Measurements from ENCODE around the gene BRIX1.

BRIX1 gene

DNA sequence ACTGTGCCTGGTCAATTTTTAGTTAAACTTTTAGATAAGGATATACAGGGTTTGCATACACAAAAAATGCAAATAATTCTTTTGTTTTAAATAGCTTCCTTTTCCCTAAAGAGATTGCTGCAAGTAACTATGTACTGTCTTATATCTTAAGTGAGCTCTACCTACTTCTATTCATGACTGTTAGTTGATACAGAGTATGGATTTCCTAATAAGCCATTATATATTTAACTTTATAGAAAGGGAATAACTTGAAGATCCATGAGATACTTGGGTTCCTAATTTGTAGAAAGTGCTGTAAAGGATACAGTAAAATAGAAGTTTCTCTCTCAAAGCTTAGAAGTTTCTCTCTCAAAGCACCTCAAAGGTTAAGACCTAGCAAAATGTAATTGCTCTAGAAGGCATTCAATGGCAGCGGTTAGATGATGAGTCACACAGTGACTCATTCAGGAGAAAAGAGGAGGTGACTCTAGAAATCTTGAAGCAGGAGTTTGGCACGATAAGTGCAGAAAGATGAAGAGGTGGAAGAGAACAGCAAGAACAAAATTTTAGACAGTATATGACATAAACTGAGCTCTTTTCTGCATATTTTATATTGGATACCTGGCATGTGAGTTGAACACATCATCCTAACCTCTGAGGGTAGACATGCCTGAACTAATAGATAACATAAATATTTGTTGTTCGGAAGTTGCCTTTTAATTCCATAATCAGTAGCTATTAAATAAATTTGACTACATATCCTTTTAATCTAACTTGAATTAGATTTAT lies 8.4 kb downstream of the BRIX1 start:
- ChIA-PET CTCF (interaction anchor here (1.0 kb wide), 1 partner anchor 21 kb away, joined by 3 read pairs; no protein-coding TSS in a partner anchor), POLR2A (interaction anchor here (2.3 kb wide), 1 partner anchor 9 kb away, joined by 19 read pairs; the partner anchor contains the start of genes BRIX1 and RAD1)
- no peak for DNase-seq (ENCODE audit: extremely low spot score)
- TF ChIP-seq ARNT (IDR thresholded peaks at IDR 0.05), result no peak
- no peak for TF ChIP-seq FOXK2 (IDR thresholded peaks at IDR 0.05)
- no peak for TF ChIP-seq SUZ12 (IDR thresholded peaks at IDR 0.05)
- no peak for TF ChIP-seq ZNF384 (IDR thresholded peaks at IDR 0.05)
- TF ChIP-seq PKNOX1 (IDR thresholded peaks at IDR 0.05), result no peak
- TF ChIP-seq TARDBP (IDR thresholded peaks at IDR 0.05), result no peak
- TF ChIP-seq FOXA1 (IDR thresholded peaks at IDR 0.05), result no peak
- no peak for TF ChIP-seq HDGF (IDR thresholded peaks at IDR 0.05; ENCODE audit: borderline replicate concordance)
- TF ChIP-seq L3MBTL2 (conservative IDR thresholded peaks at IDR 0.05), result no peak
- TF ChIP-seq LEF1 (IDR thresholded peaks at IDR 0.05; ENCODE audit: borderline replicate concordance), result no peak
- no peak for TF ChIP-seq BHLHE40 (IDR thresholded peaks at IDR 0.05; ENCODE audit: borderline replicate concordance)
- no peak for TF ChIP-seq SP1 (IDR thresholded peaks at IDR 0.05)
- TF ChIP-seq FOXM1 (IDR thresholded peaks at IDR 0.05; ENCODE audit: borderline replicate concordance), result no peak
- no peak for TF ChIP-seq NFRKB (IDR thresholded peaks at IDR 0.05)

DNA sequence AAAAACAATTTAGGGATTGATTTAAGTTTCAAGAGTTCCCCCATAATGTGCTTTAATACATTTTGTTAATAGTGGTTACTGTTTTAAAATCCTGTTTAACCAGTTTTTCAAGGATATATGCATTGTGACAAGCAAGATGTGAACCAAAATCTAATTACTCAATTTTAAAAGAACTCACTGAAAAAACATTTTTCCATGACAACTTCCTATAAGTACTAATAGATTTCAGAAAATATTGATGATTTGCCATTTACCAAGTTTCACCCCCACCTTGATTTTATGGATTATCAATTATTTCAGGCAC lies 8.9 kb downstream of the BRIX1 start:
- no peak for DNase-seq (ENCODE audit: extremely low spot score)
- POLR2A ChIA-PET, result interaction anchor here (2.3 kb wide), 1 partner anchor 9 kb away, joined by 19 read pairs; the partner anchor contains the start of genes BRIX1 and RAD1
- TF ChIP-seq SP1 (IDR thresholded peaks at IDR 0.05) (no peak), BHLHE40 (IDR thresholded peaks at IDR 0.05; ENCODE audit: borderline replicate concordance) (no peak), ARNT (IDR thresholded peaks at IDR 0.05) (no peak), CTBP1 (IDR thresholded peaks at IDR 0.05; ENCODE audit: borderline replicate concordance) (no peak), PKNOX1 (IDR thresholded peaks at IDR 0.05) (no peak), NFRKB (IDR thresholded peaks at IDR 0.05) (no peak), TARDBP (IDR thresholded peaks at IDR 0.05) (no peak), ZNF384 (IDR thresholded peaks at IDR 0.05) (no peak), HDGF (IDR thresholded peaks at IDR 0.05; ENCODE audit: borderline replicate concordance) (no peak), ELF4 (IDR thresholded peaks at IDR 0.05) (no peak), FOXA1 (IDR thresholded peaks at IDR 0.05) (no peak), FOXM1 (IDR thresholded peaks at IDR 0.05; ENCODE audit: borderline replicate concordance) (no peak)
- CTCF ChIA-PET, result no interaction called here

DNA sequence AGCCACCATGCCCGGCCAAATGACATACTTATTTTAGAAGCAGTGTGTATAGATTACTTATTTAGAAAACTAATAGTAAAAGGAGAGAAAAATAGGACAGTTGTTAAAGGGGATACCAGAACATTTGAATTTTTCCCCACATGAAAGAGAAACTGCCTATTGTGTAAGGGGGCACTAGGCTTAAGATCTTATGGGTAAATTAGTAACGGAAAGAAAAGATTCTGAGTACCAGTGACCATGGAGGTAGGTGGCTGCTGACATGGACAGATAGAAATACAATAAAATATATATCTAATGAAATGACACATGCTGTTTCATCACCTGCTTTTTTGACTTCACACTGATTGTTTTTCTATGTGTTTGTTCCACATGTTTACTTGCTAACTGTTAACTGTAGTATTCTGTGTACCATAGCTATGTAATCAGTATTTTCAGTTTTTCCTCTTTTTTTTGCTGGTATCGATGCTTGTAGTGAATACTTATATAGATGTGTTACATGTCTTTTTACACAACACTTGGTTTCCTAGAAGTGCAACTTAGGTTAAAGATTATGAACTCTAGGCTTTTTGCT lies 10.9 kb downstream of the BRIX1 start:
- no peak for TF ChIP-seq FOXK2 (IDR thresholded peaks at IDR 0.05)
- ChIA-PET POLR2A (interaction anchor here (1.3 kb wide), 1 partner anchor 10 kb away, joined by 3 read pairs; the partner anchor contains the start of gene BRIX1), CTCF (no interaction called here)

DNA sequence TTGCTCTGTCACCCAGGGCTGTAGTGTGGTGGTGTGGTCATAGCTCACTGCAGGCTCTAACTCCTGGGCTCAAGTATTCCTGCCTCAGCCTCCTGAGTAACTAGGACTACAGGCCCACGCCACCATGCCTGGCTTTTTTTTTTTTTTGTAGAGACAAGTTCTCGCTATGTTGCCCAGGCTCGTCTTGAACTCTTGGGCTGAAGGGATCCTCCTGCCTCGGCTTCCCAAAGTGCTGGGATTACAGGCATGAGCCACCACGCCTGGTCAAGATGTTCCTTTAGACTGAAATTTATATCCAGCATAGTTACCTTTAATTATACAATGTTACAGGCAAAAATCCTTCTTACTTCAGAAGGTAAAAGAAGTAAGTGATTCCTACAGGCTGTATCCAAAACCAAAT lies 12.3 kb downstream of the BRIX1 start:
- TF ChIP-seq LEF1 (IDR thresholded peaks at IDR 0.05; ENCODE audit: borderline replicate concordance) (no peak), SUZ12 (IDR thresholded peaks at IDR 0.05) (no peak), SP1 (IDR thresholded peaks at IDR 0.05) (no peak), FOXK2 (IDR thresholded peaks at IDR 0.05) (no peak), FOXM1 (IDR thresholded peaks at IDR 0.05; ENCODE audit: borderline replicate concordance) (no peak)
- POLR2A ChIA-PET, result interaction anchor here (3.8 kb wide), 1 partner anchor 13 kb away, joined by 65 read pairs; the partner anchor contains the start of genes BRIX1 and RAD1
- no peak for DNase-seq (ENCODE audit: extremely low spot score)
- CTCF ChIA-PET, result no interaction called here

More for the DNA sequence above, 10.9 kb downstream of the BRIX1 start:
- DNase-seq (ENCODE audit: extremely low spot score), result no peak

DNA sequence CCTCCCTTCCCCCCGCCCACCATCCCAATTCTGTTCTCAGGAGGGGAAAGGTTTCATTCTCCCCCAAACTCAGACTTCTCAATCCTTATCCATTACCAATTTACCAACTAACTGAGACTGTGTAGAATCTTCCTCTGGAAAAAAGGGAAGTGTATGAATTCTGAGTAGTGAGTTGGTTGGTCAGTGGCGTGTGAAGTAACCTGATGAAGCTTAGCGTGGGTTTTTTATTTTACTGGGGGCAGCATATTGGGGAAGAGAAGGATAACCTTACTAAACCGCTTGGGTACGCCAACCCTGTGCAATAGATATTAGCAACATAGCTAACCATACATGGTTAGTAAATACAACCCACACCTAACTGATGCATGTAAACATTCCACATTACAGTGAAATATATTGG lies 12.8 kb downstream of the BRIX1 start:
- no peak for TF ChIP-seq SP1 (IDR thresholded peaks at IDR 0.05)
- TF ChIP-seq ARNT (IDR thresholded peaks at IDR 0.05), result no peak
- no peak for TF ChIP-seq SUZ12 (IDR thresholded peaks at IDR 0.05)
- no peak for TF ChIP-seq PKNOX1 (IDR thresholded peaks at IDR 0.05)
- no peak for TF ChIP-seq HDGF (IDR thresholded peaks at IDR 0.05; ENCODE audit: borderline replicate concordance)
- TF ChIP-seq BHLHE40 (IDR thresholded peaks at IDR 0.05; ENCODE audit: borderline replicate concordance), result no peak
- TF ChIP-seq L3MBTL2 (conservative IDR thresholded peaks at IDR 0.05), result no peak
- no peak for TF ChIP-seq CTBP1 (IDR thresholded peaks at IDR 0.05; ENCODE audit: borderline replicate concordance)
- TF ChIP-seq TARDBP (IDR thresholded peaks at IDR 0.05), result no peak
- TF ChIP-seq FOXM1 (IDR thresholded peaks at IDR 0.05; ENCODE audit: borderline replicate concordance), result no peak
- TF ChIP-seq LEF1 (IDR thresholded peaks at IDR 0.05; ENCODE audit: borderline replicate concordance), result no peak
- TF ChIP-seq NFRKB (IDR thresholded peaks at IDR 0.05), result no peak
- TF ChIP-seq FOXK2 (IDR thresholded peaks at IDR 0.05), result no peak
- TF ChIP-seq ELF4 (IDR thresholded peaks at IDR 0.05), result no peak
- TF ChIP-seq FOXA1 (IDR thresholded peaks at IDR 0.05), result no peak
- TF ChIP-seq ZNF384 (IDR thresholded peaks at IDR 0.05), result no peak
- ChIA-PET CTCF (no interaction called here), POLR2A (interaction anchor here (2.0 to 3.8 kb wide), 2 partner anchors 10 to 13 kb away, joined by 9 to 65 read pairs; partner anchors contain the start of genes BRIX1 and RAD1)
- DNase-seq (ENCODE audit: extremely low spot score), result no peak

Data from HEK293T (cell line).